ENCODE data around the gene CNTN5. TPM values are rescaled to one million over a fixed set of nuclear protein-coding genes. Genes with fewer than 3 reads are reported as not detected.

The CNTN5 gene
- polyA plus RNA-seq, 1 donor (not counting 4 experiments of a cell fraction or from before 2014, with no cell fraction given) = not detected

GRCh38 chr11:99464985-99465384, 444.2 kb downstream of the CNTN5 start:
- DNase-seq (ENCODE audit: low read depth, low spot score) = no peak
- Histone ChIP-seq H3K27me3 (ENCODE audit: control insufficient read depth, extremely low read depth, insufficient read depth, low read length) (no peaks in the 10 kb centered on the region), H3K4me3 (ENCODE audit: control insufficient read depth in 2 of 3, extremely low read depth in 1 of 3, insufficient read depth in 2 of 3, low read depth in 1 of 3, low read length in 3 of 3) (no peak overlapping the region), H3K36me3 (ENCODE audit: control insufficient read depth in 2 of 2, extremely low read depth in 1 of 2, insufficient read depth in 2 of 2, low read length in 2 of 2) (no peaks in the 10 kb centered on the region), H4K20me1 (ENCODE audit: control insufficient read depth, extremely low read depth, insufficient read depth, low read length) (no peaks in the 10 kb centered on the region), H3K4me1 (ENCODE audit: control insufficient read depth, extremely low read depth, insufficient read depth, low read length) (no peaks in the 10 kb centered on the region), H3K27ac (ENCODE audit: control insufficient read depth, insufficient read depth, low read length) (no peak overlapping the region), H3K9me1 (ENCODE audit: control insufficient read depth, extremely low read depth, insufficient read depth, low read length) (no peaks in the 10 kb centered on the region), H2AFZ (ENCODE audit: control insufficient read depth, low read length) (no peak overlapping the region), H3K9ac (ENCODE audit: control insufficient read depth, extremely low read depth, insufficient read depth, low read length) (no peak overlapping the region), H3K79me2 (ENCODE audit: control insufficient read depth, insufficient read depth, low read length) (no peaks in the 10 kb centered on the region), H3K4me2 (ENCODE audit: control insufficient read depth, extremely low read depth, insufficient read depth, low read depth, low read length) (no peak overlapping the region), H3K9me3 (ENCODE audit: control insufficient read depth, low read depth, low read length) (no peaks in the 10 kb centered on the region)
- TF ChIP-seq, protein P1, sequence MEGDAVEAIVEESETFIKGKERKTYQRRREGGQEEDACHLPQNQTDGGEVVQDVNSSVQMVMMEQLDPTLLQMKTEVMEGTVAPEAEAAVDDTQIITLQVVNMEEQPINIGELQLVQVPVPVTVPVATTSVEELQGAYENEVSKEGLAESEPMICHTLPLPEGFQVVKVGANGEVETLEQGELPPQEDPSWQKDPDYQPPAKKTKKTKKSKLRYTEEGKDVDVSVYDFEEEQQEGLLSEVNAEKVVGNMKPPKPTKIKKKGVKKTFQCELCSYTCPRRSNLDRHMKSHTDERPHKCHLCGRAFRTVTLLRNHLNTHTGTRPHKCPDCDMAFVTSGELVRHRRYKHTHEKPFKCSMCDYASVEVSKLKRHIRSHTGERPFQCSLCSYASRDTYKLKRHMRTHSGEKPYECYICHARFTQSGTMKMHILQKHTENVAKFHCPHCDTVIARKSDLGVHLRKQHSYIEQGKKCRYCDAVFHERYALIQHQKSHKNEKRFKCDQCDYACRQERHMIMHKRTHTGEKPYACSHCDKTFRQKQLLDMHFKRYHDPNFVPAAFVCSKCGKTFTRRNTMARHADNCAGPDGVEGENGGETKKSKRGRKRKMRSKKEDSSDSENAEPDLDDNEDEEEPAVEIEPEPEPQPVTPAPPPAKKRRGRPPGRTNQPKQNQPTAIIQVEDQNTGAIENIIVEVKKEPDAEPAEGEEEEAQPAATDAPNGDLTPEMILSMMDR (optimal IDR thresholded peaks at IDR 0.05 in 1 of 3, IDR thresholded peaks at IDR 0.05 in 1 of 3, conservative IDR thresholded peaks at IDR 0.05 in 1 of 3; ENCODE audit: extremely low read depth in 1 of 3, insufficient read depth in 2 of 3, low read length in 3 of 3) = no peak
- no peak for TF ChIP-seq EZH2 (IDR thresholded peaks at IDR 0.05; ENCODE audit: low read length)
- dilution Hi-C loops (cut with MboI; ENCODE audit: extremely low pct_ligation_motif_present, low sequenced_read_pairs) = no loop called here
- FAIRE-seq = no peak

DNA sequence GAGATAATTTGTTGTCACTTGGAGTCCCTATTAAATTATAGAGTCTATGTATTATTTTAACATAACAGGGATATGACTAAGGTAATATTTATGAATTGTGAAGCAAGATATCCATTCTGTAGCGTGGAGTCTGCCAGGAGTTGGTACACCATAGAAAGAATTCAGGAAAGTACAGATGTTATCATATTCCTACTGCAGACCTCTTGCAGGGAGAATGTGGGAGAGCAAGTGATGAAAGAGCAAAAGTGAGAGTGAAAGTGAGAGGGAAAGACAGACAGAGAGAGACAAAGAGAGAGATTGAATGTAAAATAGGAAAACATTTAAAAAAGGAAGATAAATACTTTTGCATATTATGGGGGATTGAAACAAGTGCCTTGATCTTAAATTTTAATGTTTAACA, 468.8 kb downstream of the CNTN5 start:
- TF ChIP-seq, protein P1 (optimal IDR thresholded peaks at IDR 0.05 in 1 of 3, IDR thresholded peaks at IDR 0.05 in 1 of 3, conservative IDR thresholded peaks at IDR 0.05 in 1 of 3; ENCODE audit: extremely low read depth in 1 of 3, insufficient read depth in 2 of 3, low read length in 3 of 3) = no peak
- no peak for TF ChIP-seq EZH2 (IDR thresholded peaks at IDR 0.05; ENCODE audit: low read length)
- FAIRE-seq = no peak
- H4K20me1 ChIP-seq (ENCODE audit: control insufficient read depth, extremely low read depth, insufficient read depth, low read length) = no peaks in the 10 kb centered on the region
- H3K36me3 ChIP-seq (ENCODE audit: control insufficient read depth in 2 of 2, extremely low read depth in 1 of 2, insufficient read depth in 2 of 2, low read length in 2 of 2) = no peaks in the 10 kb centered on the region
- DNase-seq (ENCODE audit: low read depth, low spot score) = no peak
- no peaks in the 10 kb centered on the region for H3K79me2 ChIP-seq (ENCODE audit: control insufficient read depth, insufficient read depth, low read length)
- no peaks in the 10 kb centered on the region for H3K4me1 ChIP-seq (ENCODE audit: control insufficient read depth, extremely low read depth, insufficient read depth, low read length)
- H3K4me3 ChIP-seq (ENCODE audit: control insufficient read depth in 2 of 3, extremely low read depth in 1 of 3, insufficient read depth in 2 of 3, low read depth in 1 of 3, low read length in 3 of 3) = no peak overlapping the region
- dilution Hi-C loops (cut with MboI; ENCODE audit: extremely low pct_ligation_motif_present, low sequenced_read_pairs) = no loop called here
- H2AFZ ChIP-seq (ENCODE audit: control insufficient read depth, low read length) = no peak overlapping the region
- no peak overlapping the region for H3K9ac ChIP-seq (ENCODE audit: control insufficient read depth, extremely low read depth, insufficient read depth, low read length)
- no peak overlapping the region for H3K27ac ChIP-seq (ENCODE audit: control insufficient read depth, insufficient read depth, low read length)
- no peaks in the 10 kb centered on the region for H3K9me3 ChIP-seq (ENCODE audit: control insufficient read depth, low read depth, low read length)
- no peak overlapping the region for H3K4me2 ChIP-seq (ENCODE audit: control insufficient read depth, extremely low read depth, insufficient read depth, low read depth, low read length)
- H3K27me3 ChIP-seq (ENCODE audit: control insufficient read depth, extremely low read depth, insufficient read depth, low read length) = no peaks in the 10 kb centered on the region
- H3K9me1 ChIP-seq (ENCODE audit: control insufficient read depth, extremely low read depth, insufficient read depth, low read length) = no peaks in the 10 kb centered on the region
